ENCODE results near the gene NKD2.
"Not testable (repeated sequence)": the region's sequence is repeated elsewhere in the genome, so short reads cannot be mapped to it uniquely, and the experiment has no call there.

DNA sequence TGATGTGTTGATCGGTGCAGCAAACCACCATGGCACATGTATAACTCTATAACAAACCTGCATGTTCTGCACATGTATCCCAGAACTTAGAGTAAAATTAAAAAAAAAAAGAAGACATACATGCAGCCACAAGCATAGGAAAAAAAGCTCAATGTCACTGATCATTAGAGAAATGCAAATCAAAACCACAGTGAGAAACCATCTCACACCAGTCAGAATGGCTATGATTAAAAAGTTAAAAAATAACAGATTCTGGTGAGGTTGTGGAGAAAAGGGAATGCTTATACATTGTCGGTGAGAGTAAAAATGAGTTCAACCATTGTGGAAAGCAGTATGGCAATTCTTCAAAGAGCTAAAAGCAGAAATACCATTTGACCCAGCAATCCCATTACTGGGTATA lies 36.0 kb upstream of the NKD2 start:
- TF ChIP-seq, protein P1, sequence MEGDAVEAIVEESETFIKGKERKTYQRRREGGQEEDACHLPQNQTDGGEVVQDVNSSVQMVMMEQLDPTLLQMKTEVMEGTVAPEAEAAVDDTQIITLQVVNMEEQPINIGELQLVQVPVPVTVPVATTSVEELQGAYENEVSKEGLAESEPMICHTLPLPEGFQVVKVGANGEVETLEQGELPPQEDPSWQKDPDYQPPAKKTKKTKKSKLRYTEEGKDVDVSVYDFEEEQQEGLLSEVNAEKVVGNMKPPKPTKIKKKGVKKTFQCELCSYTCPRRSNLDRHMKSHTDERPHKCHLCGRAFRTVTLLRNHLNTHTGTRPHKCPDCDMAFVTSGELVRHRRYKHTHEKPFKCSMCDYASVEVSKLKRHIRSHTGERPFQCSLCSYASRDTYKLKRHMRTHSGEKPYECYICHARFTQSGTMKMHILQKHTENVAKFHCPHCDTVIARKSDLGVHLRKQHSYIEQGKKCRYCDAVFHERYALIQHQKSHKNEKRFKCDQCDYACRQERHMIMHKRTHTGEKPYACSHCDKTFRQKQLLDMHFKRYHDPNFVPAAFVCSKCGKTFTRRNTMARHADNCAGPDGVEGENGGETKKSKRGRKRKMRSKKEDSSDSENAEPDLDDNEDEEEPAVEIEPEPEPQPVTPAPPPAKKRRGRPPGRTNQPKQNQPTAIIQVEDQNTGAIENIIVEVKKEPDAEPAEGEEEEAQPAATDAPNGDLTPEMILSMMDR (conservative IDR thresholded peaks at IDR 0.05; ENCODE audit: low read length) = not testable (repeated sequence)
- not testable (repeated sequence) for TF ChIP-seq EZH2phosphoT487 (IDR thresholded peaks at IDR 0.05; ENCODE audit: borderline replicate concordance)
